Measurements from ENCODE around the gene SENP2. TPM values are rescaled to one million over a fixed set of nuclear protein-coding genes. Genes with fewer than 3 reads are reported as not detected.

SENP2 gene
- total and polyA plus RNA-seq, 9 of the 15 experiments (the other 6 are each of a cell fraction or from before 2014, with no cell fraction given) = 11.8 to 67.1 (median 41.1) TPM

GRCh38 chr3:185537369-185537970 is 48.6 kb upstream of the SENP2 start (continued):
- TF ChIP-seq ZNF586 (CRISPR knock-in tag; conservative IDR thresholded peaks at IDR 0.05) (no peak), SUPT5H (IDR thresholded peaks at IDR 0.05) (no peak), ZNF280B (CRISPR knock-in tag; IDR thresholded peaks at IDR 0.05) (no peak), ID3 (CRISPR knock-in tag; IDR thresholded peaks at IDR 0.05) (no peak), ID3 (tag; IDR thresholded peaks at IDR 0.05) (0 out of 2 replicates have a peak, but pooled peaks have one; percentile 58), NFE2 (IDR thresholded peaks at IDR 0.05; ENCODE audit: low read depth) (no peak), ETV6 (IDR thresholded peaks at IDR 0.05; ENCODE audit: borderline replicate concordance in 1 of 2, low read depth in 2 of 2, low read length in 1 of 2) (peak in 1 of 2 experiments; percentile 76; a peak in 1 of 4 replicates), ETV6 (CRISPR knock-in tag; IDR thresholded peaks at IDR 0.05; ENCODE audit: borderline replicate concordance) (no peak), RBM39 (optimal IDR thresholded peaks at IDR 0.05; ENCODE audit: low read depth, low read length) (no peak), ZBTB40 (IDR thresholded peaks at IDR 0.05) (0 out of 2 replicates have a peak, but pooled peaks have one; percentile 43), ZBTB40 (CRISPR knock-in tag; IDR thresholded peaks at IDR 0.05) (no peak), ZNF561 (CRISPR knock-in tag; conservative IDR thresholded peaks at IDR 0.05) (no peak), ASH1L (IDR thresholded peaks at IDR 0.05; ENCODE audit: borderline replicate concordance, low read depth, partially characterized antibody) (no peak), ZNF347 (CRISPR knock-in tag; IDR thresholded peaks at IDR 0.05; ENCODE audit: low read depth) (no peak), SIX5 (IDR thresholded peaks at IDR 0.05; ENCODE audit: borderline replicate concordance in 1 of 2, insufficient read depth in 1 of 2, low read depth in 1 of 2, low read length in 2 of 2) (no peak), GATAD2A (IDR thresholded peaks at IDR 0.05) (no peak), ZBTB26 (CRISPR knock-in tag; IDR thresholded peaks at IDR 0.05) (no peak)
